Natural killer cell (primary cell): Measurements from ENCODE around the gene PARS2. TPM values are rescaled to one million over a fixed set of nuclear protein-coding genes. Genes with fewer than 3 reads are reported as not detected.

ENCODE experiments used
- ATAC-seq, 3 donors: fragments of 150-1000 bp in 2 of 3; fragments of 200-7000 bp in 1 of 3; cut with Tn5 transposase; 1 replicate in 1 of 3; 2 replicates in 2 of 3; pipeline ENCODE4 v1.10.0; 2021; ENCODE audit warnings: mild to moderate bottlenecking in 2 of 3, moderate library complexity in 2 of 3
- DNase-seq, 2 donors: peaks; one replicate each; pipeline versions ENCODE4 v3.0.0 to v3.0.0-alpha.2; 2013 to 2021; ENCODE audit warnings: mixed read lengths in 1 of 2
- H3K27ac ChIP-seq: one replicate; pipeline ENCODE4 v1.5.1; 2013; ENCODE audit warnings: mild to moderate bottlenecking, low read length
- H3K27me3 ChIP-seq: one replicate; pipeline ENCODE4 v1.6.1; 2013; ENCODE audit warnings: low read length; ENCODE audit not compliant: control insufficient read depth, insufficient read depth
- H3K36me3 ChIP-seq: one replicate; pipeline ENCODE4 v1.6.1; 2013; ENCODE audit warnings: low read length; ENCODE audit not compliant: control insufficient read depth, insufficient read depth
- H3K4me1 ChIP-seq: one replicate; pipeline ENCODE4 v1.6.1; 2013; ENCODE audit warnings: low read length; ENCODE audit not compliant: control insufficient read depth, insufficient read depth
- H3K4me3 ChIP-seq: one replicate; pipeline ENCODE4 v1.5.1; 2013; ENCODE audit warnings: low read length
- H3K9me3 ChIP-seq: one replicate; pipeline ENCODE4 v1.6.1; 2013; ENCODE audit warnings: low read length; ENCODE audit not compliant: control insufficient read depth, insufficient read depth
- H3K27ac Mint-ChIP-seq, 2 donors: one replicate each; pipeline ENCODE4 v1.8.0; 2022; ENCODE audit warnings: mild to moderate bottlenecking in 2 of 2, mixed read lengths in 2 of 2, moderate library complexity in 1 of 2
- H3K27me3 Mint-ChIP-seq, 2 donors: one replicate each; pipeline ENCODE4 v1.8.0; 2022; ENCODE audit warnings: low read depth in 2 of 2, mixed read lengths in 2 of 2
- H3K36me3 Mint-ChIP-seq: one replicate; pipeline ENCODE4 v1.8.0; 2022; ENCODE audit warnings: mixed read lengths
- H3K4me1 Mint-ChIP-seq, 2 donors: one replicate each; pipeline ENCODE4 v1.8.0; 2022; ENCODE audit warnings: mixed read lengths in 2 of 2
- H3K4me3 Mint-ChIP-seq: one replicate; pipeline ENCODE4 v1.8.0; 2022; ENCODE audit warnings: mild to moderate bottlenecking, moderate library complexity, mixed read lengths
- H3K9me3 Mint-ChIP-seq, 2 donors: one replicate each; pipeline ENCODE4 v1.8.0; 2022; ENCODE audit warnings: mixed read lengths in 2 of 2
- CTCF ChIP-seq: fragments of 200-600 bp; IDR thresholded peaks from one replicate; pipeline ENCODE4 v1.8.0; 2022; ENCODE audit warnings: antibody characterized with exemption
- whole genome bisulfite sequencing: methylation state at CpG from one replicate; pipeline ENCODE4 v1.1.7; 2013; ENCODE audit warnings: missing lambda C conversion rate; ENCODE audit not compliant: insufficient coverage; 5-methylcytosine and 5-hydroxymethylcytosine counted together
- intact Hi-C: fragments of 100-400 bp; cut with micrococcal nuclease; formaldehyde crosslinking; loops from one replicate; pipeline ENCODE4 v1.14.2; 2022
- total RNA-seq, 4 donors: library from RNA; stranded (reverse); fragments of 120-200 nt in 1 of 4; gene quantifications; one replicate each; pipeline versions ENCODE4 v1.2.3 to v1.2.4, GENCODE V29; 2013 to 2022

PARS2 gene
- total RNA-seq, 3 donors from 2014 or later (not counting 1 experiment from before 2014, with no cell fraction given) = 0.95 to 1.4 (median 0.96) TPM

GRCh38 chr1:54764922-54765561, 719 bp upstream of the PARS2 start:
- ATAC-seq (peak in 2 of 3 donors; percentile 3 to 14), DNase-seq (no peak)
- no peaks in the 10 kb centered on the region for H3K36me3 ChIP-seq
- no peaks in the 10 kb centered on the region for H3K27me3 Mint-ChIP-seq
- peak overlapping the region; percentile 36 for H3K4me3 ChIP-seq
- H3K27ac Mint-ChIP-seq = peak overlapping the region; percentile 96 to 97
- peak overlapping the region; percentile 94 for H3K4me3 Mint-ChIP-seq
- no peaks in the 10 kb centered on the region for H3K9me3 ChIP-seq
- H3K27me3 ChIP-seq = no peaks in the 10 kb centered on the region
- peaks cover 16% of the 10 kb centered on the region for H3K4me1 ChIP-seq
- intact Hi-C loops = loop anchor here (1.0 kb wide), 3 partner anchors 36 to 712 kb away; partner anchors contain the start of genes TCEANC2, TMEM59 and TTC22
- H3K27ac ChIP-seq = peak overlapping the region; percentile 76
- no peaks in the 10 kb centered on the region for H3K36me3 Mint-ChIP-seq
- H3K4me1 Mint-ChIP-seq = peaks cover 47 to 53% of the 10 kb centered on the region in 2 donors
- WGBS = 77% methylated on average over 11 of the region's 13 CpGs
- TF ChIP-seq CTCF = no peak
- no peaks in the 10 kb centered on the region for H3K9me3 Mint-ChIP-seq

- H3K27me3 ChIP-seq = no peaks in the 10 kb centered on the region
- H3K4me1 Mint-ChIP-seq = peaks cover 48 to 53% of the 10 kb centered on the region in 2 donors
- H3K9me3 Mint-ChIP-seq = no peaks in the 10 kb centered on the region
- peaks cover under 1% of the 10 kb centered on the region for H3K36me3 ChIP-seq
- intact Hi-C loops = loop anchor here (1.0 kb wide), 3 partner anchors 38 to 710 kb away; partner anchors contain the start of genes TCEANC2, TMEM59 and TTC22
- peak overlapping the region; percentile 96 to 97 for H3K27ac Mint-ChIP-seq
- H3K4me1 ChIP-seq = peaks cover 16% of the 10 kb centered on the region
- DNase-seq (no peak), ATAC-seq (no peak)
- H3K4me3 ChIP-seq = peak overlapping the region; percentile 68
- no peaks in the 10 kb centered on the region for H3K9me3 ChIP-seq
- no peaks in the 10 kb centered on the region for H3K27me3 Mint-ChIP-seq
- peak overlapping the region; percentile 22 for H3K27ac ChIP-seq
- TF ChIP-seq CTCF = no peak
- peak overlapping the region; percentile 94 for H3K4me3 Mint-ChIP-seq
- H3K36me3 Mint-ChIP-seq = no peaks in the 10 kb centered on the region
- WGBS = 5% methylated on average over 9 of the region's 11 CpGs
Observed at GRCh38 chr1:54763816-54764132, 549 bp downstream of the PARS2 start.

- Mint-ChIP-seq H3K36me3 (no peaks in the 10 kb centered on the region), H3K27me3 (no peaks in the 10 kb centered on the region), H3K4me3 (no peak overlapping the region), H3K9me3 (no peaks in the 10 kb centered on the region), H3K27ac (no peak overlapping the region), H3K4me1 (peaks cover 17 to 18% of the 10 kb centered on the region in 2 donors)
- no peak for TF ChIP-seq CTCF
- Histone ChIP-seq H3K4me3 (no peak overlapping the region), H3K4me1 (peaks cover 4% of the 10 kb centered on the region), H3K9me3 (no peaks in the 10 kb centered on the region), H3K27ac (no peak overlapping the region), H3K36me3 (peaks cover 11% of the 10 kb centered on the region), H3K27me3 (no peaks in the 10 kb centered on the region)
- DNase-seq (no peak), ATAC-seq (no peak)
- 97% methylated on average over 20 of the region's 20 CpGs for WGBS
- intact Hi-C loops = no loop called here
Observed at GRCh38 chr1:54758678-54759348, 5.5 kb downstream of the PARS2 start.
